HepG2 (cell line): ENCODE results near the gene TMEM229B. TPM values are rescaled to one million over a fixed set of nuclear protein-coding genes. Genes with fewer than 3 reads are reported as not detected.
A peak's percentile ranks its signal among the peaks of the same experiment; 100 is the strongest.

Experiments used
- AGO1 ChIP-seq: fragments of 200-400 bp; formaldehyde crosslinking; IDR thresholded peaks from 2 replicates; pipeline ENCODE4 v1.6.1; 2017; ENCODE audit warnings: mild to moderate bottlenecking, low read depth, low read length, moderate library complexity; ENCODE audit not compliant: poor library complexity, severe bottlenecking
- CTCF ChIP-seq: sonication (generic); formaldehyde crosslinking; IDR thresholded peaks from 2 replicates; pipeline ENCODE4 v1.5.0; 2020; ENCODE audit warnings: mild to moderate bottlenecking, missing genetic modification reagents, moderate library complexity
- FOXJ3 ChIP-seq: sonication (generic); formaldehyde crosslinking; IDR thresholded peaks from 2 replicates; pipeline ENCODE4 v1.4.0; 2020; ENCODE audit warnings: missing genetic modification reagents, mild to moderate bottlenecking, borderline replicate concordance
- GMEB1 ChIP-seq: sonication (generic); formaldehyde crosslinking; IDR thresholded peaks from 2 replicates; pipeline ENCODE4 v1.5.1; 2020; ENCODE audit warnings: missing genetic modification reagents, mild to moderate bottlenecking, borderline replicate concordance
- GPN1 ChIP-seq: sonication (generic); formaldehyde crosslinking; IDR thresholded peaks from 2 replicates; pipeline ENCODE4 v1.5.1; 2020; ENCODE audit warnings: missing genetic modification reagents, borderline replicate concordance
- NBN ChIP-seq: fragments of 450-650 bp; conservative IDR thresholded peaks from 2 replicates; pipeline ENCODE4 v1.6.1; 2017
- NONO ChIP-seq, 2 experiments: fragments of 450-650 bp in 1 of 2; sonication (generic) in 1 of 2; formaldehyde crosslinking in 1 of 2; IDR thresholded peaks in 1 of 2; conservative IDR thresholded peaks in 1 of 2; 2 replicates each; pipeline versions ENCODE4 v1.6.1 to v1.8.0; 2017 to 2022; ENCODE audit warnings: mild to moderate bottlenecking in 1 of 2, missing genetic modification reagents in 1 of 2, moderate library complexity in 1 of 2
- SIN3A ChIP-seq: IDR thresholded peaks from 2 replicates; pipeline ENCODE4 v1.6.1; 2011; ENCODE audit warnings: low read depth, mild to moderate bottlenecking, control low read depth, low read length, borderline replicate concordance
- SRSF1 ChIP-seq: fragments of 200-400 bp; formaldehyde crosslinking; optimal IDR thresholded peaks from 2 replicates; pipeline ENCODE3; 2017; ENCODE audit warnings: mild to moderate bottlenecking, low read depth, low read length, moderate library complexity
- TEF ChIP-seq: sonication (generic); formaldehyde crosslinking; IDR thresholded peaks from 2 replicates; pipeline ENCODE4 v1.5.0; 2020; ENCODE audit warnings: missing genetic modification reagents
- TSC22D2 ChIP-seq: sonication (generic); formaldehyde crosslinking; IDR thresholded peaks from 2 replicates; pipeline ENCODE4 v1.5.1; 2020; ENCODE audit warnings: missing genetic modification reagents, mild to moderate bottlenecking, borderline replicate concordance
- UBTF ChIP-seq: sonication (generic); formaldehyde crosslinking; IDR thresholded peaks from 2 replicates; pipeline ENCODE4 v1.4.0; 2020; ENCODE audit warnings: mild to moderate bottlenecking, missing genetic modification reagents
- ZNF263 ChIP-seq: sonication (generic); formaldehyde crosslinking; IDR thresholded peaks from 2 replicates; pipeline ENCODE4 v1.4.0; 2020; ENCODE audit warnings: missing genetic modification reagents
- ZNF512B ChIP-seq: sonication (generic); formaldehyde crosslinking; IDR thresholded peaks from 2 replicates; pipeline ENCODE4 v1.5.1; 2020; ENCODE audit warnings: missing genetic modification reagents, mild to moderate bottlenecking, borderline replicate concordance
- ZNF629 ChIP-seq: sonication (generic); formaldehyde crosslinking; conservative IDR thresholded peaks from 2 replicates; pipeline ENCODE4 v1.5.0; 2020; ENCODE audit warnings: missing genetic modification reagents
- ZNF841 ChIP-seq: sonication (generic); formaldehyde crosslinking; IDR thresholded peaks from 2 replicates; pipeline ENCODE4 v1.8.1; 2023; ENCODE audit warnings: missing genetic modification reagents, borderline replicate concordance
- ZNF850 ChIP-seq: sonication (generic); formaldehyde crosslinking; conservative IDR thresholded peaks from 2 replicates; pipeline ENCODE4 v1.9.0; 2021; ENCODE audit warnings: mild to moderate bottlenecking, missing genetic modification reagents
- ZNF879 ChIP-seq: sonication (generic); formaldehyde crosslinking; IDR thresholded peaks from 2 replicates; pipeline ENCODE4 v1.8.1; 2023; ENCODE audit warnings: missing genetic modification reagents
- ZSCAN22 ChIP-seq: sonication (generic); formaldehyde crosslinking; IDR thresholded peaks from 2 replicates; pipeline ENCODE4 v1.4.0; 2020; ENCODE audit warnings: mild to moderate bottlenecking, missing genetic modification reagents
- polyA plus RNA-seq, 8 experiments: library from polyadenylated mRNA; depleted of rRNA in 3 of 8; stranded (reverse) in 7 of 8; unstranded in 1 of 8; fragments of >200 nt; fragmentation: Illumina TruSeq in 4 of 8; extraction: Trizol in 4 of 8; gene quantifications; 2 replicates each; pipeline versions ENCODE4 v1.2.1 to v1.2.3, GENCODE V29; 2011 to 2016; ENCODE audit warnings: low read depth in 4 of 8, missing spikeins in 1 of 8, mixed read lengths in 1 of 8; ENCODE audit not compliant: insufficient read depth in 1 of 8
- total RNA-seq, 5 experiments: library from RNA; depleted of rRNA; stranded (reverse); fragments of >200 nt; fragmentation: Illumina TruSeq; extraction: Trizol; gene quantifications; 2 replicates each; pipeline ENCODE4 v1.2.3, GENCODE V29; 2016; ENCODE audit warnings: low read depth in 1 of 5

Gene TMEM229B
- total and polyA plus RNA-seq, 2 of the 13 experiments (the other 11 are each of a cell fraction or from before 2014, with no cell fraction given), result 0.69 to 1.1 TPM

- no peak for TF ChIP-seq UBTF (CRISPR knock-in tag)
- peak; percentile 92 for TF ChIP-seq CTCF
- no peak for TF ChIP-seq NBN
- TF ChIP-seq ZNF879, result no peak
- TF ChIP-seq ZNF850 (CRISPR knock-in tag), result no peak
- TF ChIP-seq SIN3A, result no peak
- 0 out of 2 replicates have a peak, but pooled peaks have one; percentile 60 for TF ChIP-seq TSC22D2 (CRISPR knock-in tag)
- no peak for TF ChIP-seq SRSF1
- peak; percentile 75 for TF ChIP-seq ZNF629 (CRISPR knock-in tag)
- TF ChIP-seq ZNF841 (CRISPR knock-in tag), result no peak
- no peak for TF ChIP-seq TEF (CRISPR knock-in tag)
- TF ChIP-seq AGO1, result no peak
- TF ChIP-seq ZSCAN22 (CRISPR knock-in tag), result no peak
- no peak for TF ChIP-seq NONO (IDR thresholded peaks at IDR 0.05)
- peak; percentile 35; the same call in 1 of the 2 replicates for TF ChIP-seq NONO (CRISPR knock-in tag; conservative IDR thresholded peaks at IDR 0.05)
- no peak for TF ChIP-seq GMEB1 (CRISPR knock-in tag)
- TF ChIP-seq ZNF512B (CRISPR knock-in tag), result peak; percentile 29; the same call in 1 of the 2 replicates
- no peak for TF ChIP-seq ZNF263 (CRISPR knock-in tag)
- TF ChIP-seq FOXJ3, result peak; percentile 22; the same call in 1 of the 2 replicates
- no peak for TF ChIP-seq GPN1
These were observed 38.3 kb upstream of the TMEM229B start (continued) for GRCh38 chr14:67526676-67527459.
